ENCODE data around the gene ELK4. TPM values are rescaled to one million over a fixed set of nuclear protein-coding genes. Genes with fewer than 3 reads are reported as not detected.

ELK4 gene
- total RNA-seq, 1 experiment from 2014 or later: 32.4 TPM

- Histone ChIP-seq H3K27me3 (no peaks in the 10 kb centered on the region), H3K27ac (no peak overlapping the region), H3K9me3 (replicated peaks) (no peaks in the 10 kb centered on the region), H3K4me1 (peaks cover 13% of the 10 kb centered on the region; the same call in 1 of the 2 replicates), H3K4me3 (no peak overlapping the region), H3K36me3 (peaks cover 11% of the 10 kb centered on the region)
- DNase-seq: no peak
Observed at GRCh38 chr1:205627956-205628355, 3.9 kb downstream of the ELK4 start.

GRCh38 chr1:205626216-205626615 is 5.6 kb downstream of the ELK4 start:
- DNase-seq: no peak
- Histone ChIP-seq H3K4me3 (no peak overlapping the region), H3K9me3 (replicated peaks) (no peaks in the 10 kb centered on the region), H3K4me1 (peaks cover 8% of the 10 kb centered on the region; the same call in 1 of the 2 replicates), H3K36me3 (peaks cover 27% of the 10 kb centered on the region), H3K27me3 (no peaks in the 10 kb centered on the region), H3K27ac (no peak overlapping the region)

- Histone ChIP-seq H3K4me1 (no peaks in the 10 kb centered on the region), H3K27ac (no peak overlapping the region), H3K9me3 (replicated peaks) (no peaks in the 10 kb centered on the region), H3K27me3 (no peaks in the 10 kb centered on the region), H3K36me3 (peaks cover 49% of the 10 kb centered on the region), H3K4me3 (no peak overlapping the region)
- no peak for DNase-seq
Observed at GRCh38 chr1:205623646-205624045, 8.2 kb downstream of the ELK4 start.

- H3K27me3 ChIP-seq: no peaks in the 10 kb centered on the region
- H3K27ac ChIP-seq: no peak overlapping the region
- H3K4me3 ChIP-seq: no peak overlapping the region
- no peaks in the 10 kb centered on the region for H3K4me1 ChIP-seq
- H3K9me3 ChIP-seq (replicated peaks): no peaks in the 10 kb centered on the region
- no peak for DNase-seq
- H3K36me3 ChIP-seq: peaks cover 79% of the 10 kb centered on the region
Observed at GRCh38 chr1:205620269-205620668, 11.5 kb downstream of the ELK4 start.

- Histone ChIP-seq H3K9me3 (replicated peaks) (no peaks in the 10 kb centered on the region), H3K27me3 (no peaks in the 10 kb centered on the region), H3K4me1 (no peaks in the 10 kb centered on the region), H3K27ac (no peak overlapping the region), H3K36me3 (peaks cover 86% of the 10 kb centered on the region), H3K4me3 (no peak overlapping the region)
- no peak for DNase-seq
Observed at GRCh38 chr1:205619376-205619775, 12.4 kb downstream of the ELK4 start.

- no peaks in the 10 kb centered on the region for H3K9me3 ChIP-seq (replicated peaks)
- no peaks in the 10 kb centered on the region for H3K27me3 ChIP-seq
- H3K36me3 ChIP-seq: peaks cover 80% of the 10 kb centered on the region
- DNase-seq: no peak
- H3K27ac ChIP-seq: no peak overlapping the region
- no peak overlapping the region for H3K4me3 ChIP-seq
- no peaks in the 10 kb centered on the region for H3K4me1 ChIP-seq
Observed at GRCh38 chr1:205616563-205617293, 15.1 kb downstream of the ELK4 start.

GRCh38 chr1:205615789-205616188 is 16.0 kb downstream of the ELK4 start:
- Histone ChIP-seq H3K4me3 (no peak overlapping the region), H3K4me1 (no peaks in the 10 kb centered on the region), H3K27me3 (no peaks in the 10 kb centered on the region), H3K27ac (no peak overlapping the region), H3K9me3 (replicated peaks) (no peaks in the 10 kb centered on the region), H3K36me3 (peaks cover 76% of the 10 kb centered on the region)
- no peak for DNase-seq

- no peaks in the 10 kb centered on the region for H3K4me1 ChIP-seq
- no peak overlapping the region for H3K4me3 ChIP-seq
- no peak for DNase-seq
- peaks cover 63% of the 10 kb centered on the region for H3K36me3 ChIP-seq
- H3K9me3 ChIP-seq (replicated peaks): no peaks in the 10 kb centered on the region
- H3K27ac ChIP-seq: no peak overlapping the region
- H3K27me3 ChIP-seq: no peaks in the 10 kb centered on the region
Observed at GRCh38 chr1:205613854-205614412, 17.9 kb downstream of the ELK4 start.

GRCh38 chr1:205612556-205612955 is 19.3 kb downstream of the ELK4 start:
- Histone ChIP-seq H3K4me1 (no peaks in the 10 kb centered on the region), H3K36me3 (peaks cover 58% of the 10 kb centered on the region), H3K27me3 (no peaks in the 10 kb centered on the region), H3K4me3 (no peak overlapping the region), H3K9me3 (replicated peaks) (no peaks in the 10 kb centered on the region), H3K27ac (no peak overlapping the region)
- no peak for DNase-seq

GRCh38 chr1:205612104-205612503 is 19.7 kb downstream of the ELK4 start:
- no peaks in the 10 kb centered on the region for H3K9me3 ChIP-seq (replicated peaks)
- no peak for DNase-seq
- no peak overlapping the region for H3K27ac ChIP-seq
- peaks cover 58% of the 10 kb centered on the region for H3K36me3 ChIP-seq
- no peaks in the 10 kb centered on the region for H3K27me3 ChIP-seq
- H3K4me3 ChIP-seq: no peak overlapping the region
- no peaks in the 10 kb centered on the region for H3K4me1 ChIP-seq

- H3K27ac ChIP-seq: no peak overlapping the region
- H3K27me3 ChIP-seq: no peaks in the 10 kb centered on the region
- H3K9me3 ChIP-seq (replicated peaks): no peaks in the 10 kb centered on the region
- DNase-seq: no peak
- H3K36me3 ChIP-seq: peaks cover 54% of the 10 kb centered on the region
- no peak overlapping the region for H3K4me3 ChIP-seq
- H3K4me1 ChIP-seq: no peaks in the 10 kb centered on the region
Observed at GRCh38 chr1:205610901-205611466, 20.8 kb downstream of the ELK4 start.

GRCh38 chr1:205610036-205610435 is 21.8 kb downstream of the ELK4 start:
- no peak for DNase-seq
- Histone ChIP-seq H3K27ac (no peak overlapping the region), H3K4me1 (no peaks in the 10 kb centered on the region), H3K27me3 (no peaks in the 10 kb centered on the region), H3K9me3 (replicated peaks) (no peaks in the 10 kb centered on the region), H3K4me3 (no peak overlapping the region), H3K36me3 (peaks cover 47% of the 10 kb centered on the region)

- Histone ChIP-seq H3K4me1 (no peaks in the 10 kb centered on the region), H3K36me3 (peaks cover 36% of the 10 kb centered on the region), H3K4me3 (no peak overlapping the region), H3K27ac (no peak overlapping the region), H3K27me3 (no peaks in the 10 kb centered on the region), H3K9me3 (replicated peaks) (no peaks in the 10 kb centered on the region)
- DNase-seq: no peak
Observed at GRCh38 chr1:205604825-205605505, 26.8 kb downstream of the ELK4 start.

- Histone ChIP-seq H3K9me3 (replicated peaks) (no peaks in the 10 kb centered on the region), H3K4me3 (no peak overlapping the region), H3K27ac (no peak overlapping the region), H3K27me3 (no peaks in the 10 kb centered on the region), H3K4me1 (no peaks in the 10 kb centered on the region), H3K36me3 (peaks cover 33% of the 10 kb centered on the region)
- no peak for DNase-seq
Observed at GRCh38 chr1:205604059-205604458, 27.8 kb downstream of the ELK4 start.

- H3K27me3 ChIP-seq: no peaks in the 10 kb centered on the region
- H3K27ac ChIP-seq: no peak overlapping the region
- no peaks in the 10 kb centered on the region for H3K4me1 ChIP-seq
- H3K36me3 ChIP-seq: peaks cover 14% of the 10 kb centered on the region
- no peaks in the 10 kb centered on the region for H3K9me3 ChIP-seq (replicated peaks)
- no peak for DNase-seq
- H3K4me3 ChIP-seq: no peak overlapping the region
Observed at GRCh38 chr1:205601205-205601604, 30.6 kb downstream of the ELK4 start.

Measured in SJCRH30 (cell line).